ENCODE measurements around the gene TM9SF1. TPM values are rescaled to one million over a fixed set of nuclear protein-coding genes. Genes with fewer than 3 reads are reported as not detected.

The TM9SF1 gene
- total and polyA plus RNA-seq, 9 of the 15 experiments (the other 6 are each of a cell fraction or from before 2014, with no cell fraction given) = 5.3 to 20.3 (median 11.8) TPM

DNA sequence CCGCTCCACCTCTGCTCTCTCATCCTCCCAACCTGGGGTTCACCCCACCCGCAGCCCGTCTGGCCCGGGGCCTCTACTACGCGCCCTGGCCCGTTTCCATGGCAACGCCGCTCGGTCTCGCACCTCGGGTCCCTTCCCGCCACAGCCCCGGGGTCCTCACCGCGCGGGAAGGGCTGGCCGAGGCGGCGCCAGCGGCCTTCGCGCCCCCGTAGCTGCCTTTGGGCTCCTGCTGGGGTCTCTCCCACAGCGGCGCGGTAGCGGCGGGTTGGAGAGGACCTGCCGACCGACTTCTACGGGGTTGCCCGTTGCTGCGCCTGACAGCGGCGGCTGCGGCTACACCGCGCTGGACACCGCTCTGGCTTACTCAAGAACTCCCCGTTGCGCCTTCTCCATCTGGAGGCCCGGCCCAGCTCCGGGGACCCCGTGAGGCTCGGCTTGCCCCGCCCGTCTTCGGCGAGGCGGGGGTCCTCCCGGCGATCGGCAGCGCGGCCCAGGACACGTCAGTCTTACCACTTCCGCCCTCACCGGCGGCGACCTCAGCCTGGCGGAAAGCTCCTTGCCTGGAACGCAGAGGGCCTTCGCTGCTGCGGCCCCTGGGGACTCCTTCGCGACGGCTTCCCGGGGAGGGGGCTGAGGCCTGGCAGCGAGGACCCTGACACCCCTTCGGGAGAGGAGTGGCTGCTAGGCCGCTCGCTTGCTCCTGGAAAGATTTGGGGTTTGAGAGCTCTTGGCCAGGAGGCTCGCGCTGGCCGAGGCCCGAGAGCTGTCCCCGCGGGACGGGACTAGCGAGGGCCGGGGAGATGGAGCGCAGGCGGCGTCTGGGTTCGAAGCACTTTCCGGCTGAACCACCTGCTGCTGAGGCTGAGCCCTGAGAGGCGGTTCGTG lies at the start of gene TM9SF1 (continued):
- TF ChIP-seq, protein P1, sequence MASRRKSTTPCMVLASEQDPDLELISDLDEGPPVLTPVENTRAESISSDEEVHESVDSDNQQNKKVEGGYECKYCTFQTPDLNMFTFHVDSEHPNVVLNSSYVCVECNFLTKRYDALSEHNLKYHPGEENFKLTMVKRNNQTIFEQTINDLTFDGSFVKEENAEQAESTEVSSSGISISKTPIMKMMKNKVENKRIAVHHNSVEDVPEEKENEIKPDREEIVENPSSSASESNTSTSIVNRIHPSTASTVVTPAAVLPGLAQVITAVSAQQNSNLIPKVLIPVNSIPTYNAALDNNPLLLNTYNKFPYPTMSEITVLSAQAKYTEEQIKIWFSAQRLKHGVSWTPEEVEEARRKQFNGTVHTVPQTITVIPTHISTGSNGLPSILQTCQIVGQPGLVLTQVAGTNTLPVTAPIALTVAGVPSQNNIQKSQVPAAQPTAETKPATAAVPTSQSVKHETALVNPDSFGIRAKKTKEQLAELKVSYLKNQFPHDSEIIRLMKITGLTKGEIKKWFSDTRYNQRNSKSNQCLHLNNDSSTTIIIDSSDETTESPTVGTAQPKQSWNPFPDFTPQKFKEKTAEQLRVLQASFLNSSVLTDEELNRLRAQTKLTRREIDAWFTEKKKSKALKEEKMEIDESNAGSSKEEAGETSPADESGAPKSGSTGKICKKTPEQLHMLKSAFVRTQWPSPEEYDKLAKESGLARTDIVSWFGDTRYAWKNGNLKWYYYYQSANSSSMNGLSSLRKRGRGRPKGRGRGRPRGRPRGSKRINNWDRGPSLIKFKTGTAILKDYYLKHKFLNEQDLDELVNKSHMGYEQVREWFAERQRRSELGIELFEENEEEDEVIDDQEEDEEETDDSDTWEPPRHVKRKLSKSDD (conservative IDR thresholded peaks at IDR 0.05; ENCODE audit: low read length) = no peak
- TF ChIP-seq, protein P2, sequence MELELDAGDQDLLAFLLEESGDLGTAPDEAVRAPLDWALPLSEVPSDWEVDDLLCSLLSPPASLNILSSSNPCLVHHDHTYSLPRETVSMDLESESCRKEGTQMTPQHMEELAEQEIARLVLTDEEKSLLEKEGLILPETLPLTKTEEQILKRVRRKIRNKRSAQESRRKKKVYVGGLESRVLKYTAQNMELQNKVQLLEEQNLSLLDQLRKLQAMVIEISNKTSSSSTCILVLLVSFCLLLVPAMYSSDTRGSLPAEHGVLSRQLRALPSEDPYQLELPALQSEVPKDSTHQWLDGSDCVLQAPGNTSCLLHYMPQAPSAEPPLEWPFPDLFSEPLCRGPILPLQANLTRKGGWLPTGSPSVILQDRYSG (tag; conservative IDR thresholded peaks at IDR 0.05; ENCODE audit: low read depth) = no peak
- no peak for TF ChIP-seq RFX7 (CRISPR knock-in tag; IDR thresholded peaks at IDR 0.05)
- TF ChIP-seq ZNF23 (CRISPR knock-in tag; IDR thresholded peaks at IDR 0.05) = no peak
- TF ChIP-seq, protein P3, sequence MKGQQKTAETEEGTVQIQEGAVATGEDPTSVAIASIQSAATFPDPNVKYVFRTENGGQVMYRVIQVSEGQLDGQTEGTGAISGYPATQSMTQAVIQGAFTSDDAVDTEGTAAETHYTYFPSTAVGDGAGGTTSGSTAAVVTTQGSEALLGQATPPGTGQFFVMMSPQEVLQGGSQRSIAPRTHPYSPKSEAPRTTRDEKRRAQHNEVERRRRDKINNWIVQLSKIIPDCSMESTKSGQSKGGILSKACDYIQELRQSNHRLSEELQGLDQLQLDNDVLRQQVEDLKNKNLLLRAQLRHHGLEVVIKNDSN (CRISPR knock-in tag; IDR thresholded peaks at IDR 0.05) = no peak
- no peak for TF ChIP-seq TCF7 (IDR thresholded peaks at IDR 0.05; ENCODE audit: borderline replicate concordance)
- peak; percentile 47 for TF ChIP-seq CTBP1 (IDR thresholded peaks at IDR 0.05; ENCODE audit: borderline replicate concordance)
- 0 out of 2 replicates have a peak, but pooled peaks have one; percentile 3 for TF ChIP-seq SMC3 (conservative IDR thresholded peaks at IDR 0.05; ENCODE audit: insufficient read depth, low read depth, low read length)
- no peak for TF ChIP-seq MCM5 (IDR thresholded peaks at IDR 0.05; ENCODE audit: low read depth)
- 0 out of 2 replicates have a peak, but pooled peaks have one; percentile 52 for TF ChIP-seq DMBX1 (CRISPR knock-in tag; IDR thresholded peaks at IDR 0.05; ENCODE audit: borderline replicate concordance)
- no peak for TF ChIP-seq ZBTB7A (IDR thresholded peaks at IDR 0.05; ENCODE audit: borderline replicate concordance, control insufficient read depth, low read depth, low read length)
- peak; percentile 10 for TF ChIP-seq HNRNPLL (IDR thresholded peaks at IDR 0.05; ENCODE audit: low read depth, low read length, poor library complexity, severe bottlenecking)
- TF ChIP-seq, protein P4, sequence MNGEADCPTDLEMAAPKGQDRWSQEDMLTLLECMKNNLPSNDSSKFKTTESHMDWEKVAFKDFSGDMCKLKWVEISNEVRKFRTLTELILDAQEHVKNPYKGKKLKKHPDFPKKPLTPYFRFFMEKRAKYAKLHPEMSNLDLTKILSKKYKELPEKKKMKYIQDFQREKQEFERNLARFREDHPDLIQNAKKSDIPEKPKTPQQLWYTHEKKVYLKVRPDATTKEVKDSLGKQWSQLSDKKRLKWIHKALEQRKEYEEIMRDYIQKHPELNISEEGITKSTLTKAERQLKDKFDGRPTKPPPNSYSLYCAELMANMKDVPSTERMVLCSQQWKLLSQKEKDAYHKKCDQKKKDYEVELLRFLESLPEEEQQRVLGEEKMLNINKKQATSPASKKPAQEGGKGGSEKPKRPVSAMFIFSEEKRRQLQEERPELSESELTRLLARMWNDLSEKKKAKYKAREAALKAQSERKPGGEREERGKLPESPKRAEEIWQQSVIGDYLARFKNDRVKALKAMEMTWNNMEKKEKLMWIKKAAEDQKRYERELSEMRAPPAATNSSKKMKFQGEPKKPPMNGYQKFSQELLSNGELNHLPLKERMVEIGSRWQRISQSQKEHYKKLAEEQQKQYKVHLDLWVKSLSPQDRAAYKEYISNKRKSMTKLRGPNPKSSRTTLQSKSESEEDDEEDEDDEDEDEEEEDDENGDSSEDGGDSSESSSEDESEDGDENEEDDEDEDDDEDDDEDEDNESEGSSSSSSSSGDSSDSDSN (IDR thresholded peaks at IDR 0.05; ENCODE audit: borderline replicate concordance in 1 of 2, low read depth in 2 of 2, low read length in 2 of 2) = peak in 1 of 2 experiments; percentile 74; a peak in 3 of 4 replicates
- no peak for TF ChIP-seq ZNF274 (IDR thresholded peaks at IDR 0.05; ENCODE audit: borderline replicate concordance, low read depth, low read length)
- TF ChIP-seq ZNF436 (CRISPR knock-in tag; IDR thresholded peaks at IDR 0.05) = no peak
- TF ChIP-seq MAFG (tag; conservative IDR thresholded peaks at IDR 0.05) = no peak
- TF ChIP-seq, protein P5, sequence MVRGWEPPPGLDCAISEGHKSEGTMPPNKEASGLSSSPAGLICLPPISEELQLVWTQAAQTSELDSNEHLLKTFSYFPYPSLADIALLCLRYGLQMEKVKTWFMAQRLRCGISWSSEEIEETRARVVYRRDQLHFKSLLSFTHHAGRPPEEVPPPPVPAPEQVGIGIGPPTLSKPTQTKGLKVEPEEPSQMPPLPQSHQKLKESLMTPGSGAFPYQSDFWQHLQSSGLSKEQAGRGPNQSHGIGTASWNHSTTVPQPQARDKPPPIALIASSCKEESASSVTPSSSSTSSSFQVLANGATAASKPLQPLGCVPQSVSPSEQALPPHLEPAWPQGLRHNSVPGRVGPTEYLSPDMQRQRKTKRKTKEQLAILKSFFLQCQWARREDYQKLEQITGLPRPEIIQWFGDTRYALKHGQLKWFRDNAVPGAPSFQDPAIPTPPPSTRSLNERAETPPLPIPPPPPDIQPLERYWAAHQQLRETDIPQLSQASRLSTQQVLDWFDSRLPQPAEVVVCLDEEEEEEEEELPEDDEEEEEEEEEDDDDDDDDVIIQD (CRISPR knock-in tag; IDR thresholded peaks at IDR 0.05) = no peak
- no peak for TF ChIP-seq ZNF217 (CRISPR knock-in tag; IDR thresholded peaks at IDR 0.05)
